GM10266 (cell line): Measurements from ENCODE around the gene IPMK.

Source experiments
- DNase-seq: peaks from one replicate; pipeline ENCODE4 v3.0.0; 2012; ENCODE audit errors: extremely low spot score
- CTCF ChIP-seq: IDR thresholded peaks from 2 replicates; pipeline ENCODE4 v1.5.1; 2012; ENCODE audit warnings: mild to moderate bottlenecking, low read depth; ENCODE audit not compliant: control insufficient read depth, insufficient read depth; ENCODE audit errors: missing control alignments

The IPMK gene

GRCh38 chr10:58268454-58268945, 806 bp upstream of the IPMK start:
- no peak for TF ChIP-seq CTCF
- DNase-seq: no peak

GRCh38 chr10:58266826-58267712, 625 bp downstream of the IPMK start:
- no peak for TF ChIP-seq CTCF
- peak; percentile 39 for DNase-seq

GRCh38 chr10:58266003-58266825, 1.5 kb downstream of the IPMK start:
- no peak for TF ChIP-seq CTCF
- peak; percentile 32 for DNase-seq

- TF ChIP-seq CTCF: no peak
- no peak for DNase-seq
Observed at GRCh38 chr10:58265249-58265648, 2.4 kb downstream of the IPMK start.

GRCh38 chr10:58264780-58265179, 2.9 kb downstream of the IPMK start:
- no peak for DNase-seq
- TF ChIP-seq CTCF: no peak

- no peak for DNase-seq
- no peak for TF ChIP-seq CTCF
Observed at GRCh38 chr10:58262766-58263165, 4.9 kb downstream of the IPMK start.
